Activated naive CD8-positive, alpha-beta T cell (primary cell): Measurements from ENCODE around the gene UQCRC2.

Source experiments
- H3K27ac Mint-ChIP-seq: one replicate; pipeline ENCODE4 v1.8.0; 2021; ENCODE audit warnings: mixed read lengths
- H3K27me3 Mint-ChIP-seq: one replicate; pipeline ENCODE4 v1.8.0; 2021; ENCODE audit warnings: mixed read lengths
- H3K36me3 Mint-ChIP-seq: one replicate; pipeline ENCODE4 v1.8.0; 2021; ENCODE audit warnings: mixed read lengths
- H3K4me1 Mint-ChIP-seq: one replicate; pipeline ENCODE4 v1.8.0; 2021; ENCODE audit warnings: low read depth, mixed read lengths
- H3K4me3 Mint-ChIP-seq: one replicate; pipeline ENCODE4 v1.8.0; 2021; ENCODE audit warnings: mild to moderate bottlenecking, mixed read lengths
- H3K9me3 Mint-ChIP-seq: one replicate; pipeline ENCODE4 v1.8.0; 2021; ENCODE audit warnings: low read depth, mixed read lengths

Gene UQCRC2

DNA sequence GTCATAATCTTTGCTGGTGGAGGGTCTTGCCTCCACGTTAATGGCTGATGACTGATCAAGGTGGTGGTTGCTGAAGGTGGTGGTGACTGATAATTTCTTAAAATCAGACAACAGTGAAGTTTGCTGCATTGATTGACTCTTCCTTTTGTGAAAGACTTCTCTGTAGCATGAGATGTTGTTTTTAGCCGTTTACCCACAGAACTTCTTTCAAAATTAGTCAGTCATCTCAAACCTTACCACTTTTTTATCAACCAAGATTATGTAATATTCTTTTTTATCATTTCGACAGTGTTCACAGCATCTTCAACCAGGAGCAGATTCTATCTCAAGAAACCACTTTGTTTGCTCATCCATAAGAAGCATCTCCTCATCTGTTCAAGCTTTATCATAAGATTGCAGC, 5.9 kb downstream of the UQCRC2 start:
- Mint-ChIP-seq H3K27ac (peak overlapping the region; percentile 36), H3K4me1 (peaks cover 35% of the 10 kb centered on the region), H3K4me3 (no peak overlapping the region), H3K36me3 (peaks cover 12% of the 10 kb centered on the region), H3K27me3 (no peaks in the 10 kb centered on the region), H3K9me3 (no peaks in the 10 kb centered on the region)

GRCh38 chr16:21962475-21962874, 9.3 kb downstream of the UQCRC2 start:
- Mint-ChIP-seq H3K36me3 (peaks cover 15% of the 10 kb centered on the region), H3K27ac (no peak overlapping the region)

DNA sequence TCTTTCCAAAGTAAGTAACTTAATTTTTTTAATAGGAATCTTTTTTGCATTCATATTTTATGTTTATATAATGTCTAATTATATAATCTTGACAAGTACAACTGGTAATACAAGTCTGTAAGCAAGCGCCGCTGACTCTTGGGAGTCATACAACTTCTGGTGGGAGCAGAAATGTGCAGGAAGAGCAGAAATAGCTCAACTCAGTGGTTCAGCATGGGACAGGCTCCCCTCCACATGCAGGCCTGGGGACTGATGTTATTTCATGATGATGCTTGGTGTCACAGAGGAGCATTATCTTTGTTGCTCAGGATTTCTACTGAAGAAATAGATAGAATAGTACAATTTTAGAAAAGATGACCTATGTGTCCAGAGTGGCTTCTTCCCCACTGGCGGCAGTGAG, 10.7 kb downstream of the UQCRC2 start:
- Mint-ChIP-seq H3K4me3 (no peak overlapping the region), H3K27ac (no peak overlapping the region), H3K36me3 (peaks cover 12% of the 10 kb centered on the region), H3K27me3 (no peaks in the 10 kb centered on the region), H3K9me3 (no peaks in the 10 kb centered on the region), H3K4me1 (peaks cover 8% of the 10 kb centered on the region)

More at GRCh38 chr16:21962475-21962874, 9.3 kb downstream of the UQCRC2 start:
- Mint-ChIP-seq H3K27me3 (no peaks in the 10 kb centered on the region), H3K4me3 (no peak overlapping the region), H3K4me1 (peaks cover 13% of the 10 kb centered on the region), H3K9me3 (no peaks in the 10 kb centered on the region)

GRCh38 chr16:21964353-21964752, 11.2 kb downstream of the UQCRC2 start:
- H3K36me3 Mint-ChIP-seq = peaks cover 12% of the 10 kb centered on the region

DNA sequence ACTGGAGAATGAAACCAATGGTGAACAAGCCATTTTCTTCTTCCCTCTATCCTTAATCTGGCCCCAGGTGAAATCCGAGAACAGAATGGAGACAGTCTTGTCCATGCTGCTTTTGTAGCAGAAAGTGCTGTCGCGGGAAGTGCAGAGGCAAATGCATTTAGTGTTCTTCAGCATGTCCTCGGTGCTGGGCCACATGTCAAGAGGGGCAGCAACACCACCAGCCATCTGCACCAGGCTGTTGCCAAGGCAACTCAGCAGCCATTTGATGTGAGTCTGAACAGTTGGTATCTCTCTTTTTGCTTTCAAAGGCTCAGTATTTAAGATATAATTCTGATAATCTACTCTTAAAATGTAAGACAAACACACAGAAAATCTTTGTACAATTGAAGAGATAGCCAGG, 18.7 kb downstream of the UQCRC2 start:
- Mint-ChIP-seq H3K27ac (no peak overlapping the region), H3K4me3 (no peak overlapping the region), H3K27me3 (no peaks in the 10 kb centered on the region), H3K9me3 (no peaks in the 10 kb centered on the region), H3K36me3 (no peaks in the 10 kb centered on the region), H3K4me1 (no peaks in the 10 kb centered on the region)

More at GRCh38 chr16:21964353-21964752, 11.2 kb downstream of the UQCRC2 start:
- no peak overlapping the region for H3K27ac Mint-ChIP-seq
- no peaks in the 10 kb centered on the region for H3K9me3 Mint-ChIP-seq
- H3K4me3 Mint-ChIP-seq = no peak overlapping the region
- no peaks in the 10 kb centered on the region for H3K27me3 Mint-ChIP-seq
- H3K4me1 Mint-ChIP-seq = peaks cover 5% of the 10 kb centered on the region

DNA sequence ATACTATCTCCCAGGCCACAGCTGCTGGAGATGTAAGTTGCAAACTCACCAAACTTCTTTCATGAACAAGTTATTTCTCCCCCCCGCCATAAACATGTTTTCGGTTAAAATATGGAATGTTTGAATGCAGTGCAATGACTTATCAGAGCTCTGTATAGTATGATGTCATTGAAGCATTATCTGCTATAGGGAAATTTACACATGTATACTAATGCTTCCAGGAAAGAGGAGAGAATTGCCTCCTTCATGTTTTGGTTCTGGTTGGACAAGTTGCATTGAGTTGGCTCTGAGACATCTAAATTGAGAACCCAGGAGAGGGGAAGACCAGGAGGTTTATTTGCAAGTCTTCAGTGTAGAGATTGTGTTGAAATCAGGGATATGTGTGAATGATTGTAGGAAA, 20.8 kb downstream of the UQCRC2 start:
- Mint-ChIP-seq H3K4me1 (no peaks in the 10 kb centered on the region), H3K27ac (no peak overlapping the region), H3K36me3 (peaks cover 2% of the 10 kb centered on the region), H3K9me3 (no peaks in the 10 kb centered on the region), H3K4me3 (no peak overlapping the region), H3K27me3 (no peaks in the 10 kb centered on the region)

DNA sequence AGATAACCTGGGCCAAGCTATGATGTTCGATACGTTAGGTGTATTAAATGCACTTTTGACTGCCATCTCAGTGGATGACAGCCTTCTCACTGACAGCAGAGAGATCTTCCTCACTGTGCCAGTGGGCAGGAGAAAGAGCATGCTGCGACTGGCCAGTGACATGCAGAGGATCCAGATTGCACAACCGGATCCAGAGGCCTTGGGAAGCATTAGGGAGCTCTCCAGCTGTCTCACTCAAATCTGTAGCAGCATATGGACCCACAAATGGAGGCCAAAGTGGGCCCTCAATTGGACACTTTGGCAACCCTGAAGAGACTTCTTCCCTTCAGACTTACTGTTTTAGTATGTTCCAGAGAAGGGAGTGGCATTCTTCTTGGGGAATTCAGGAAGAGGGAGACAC, 26.9 kb downstream of the UQCRC2 start:
- Mint-ChIP-seq H3K27ac (no peak overlapping the region), H3K27me3 (no peaks in the 10 kb centered on the region), H3K4me1 (no peaks in the 10 kb centered on the region), H3K4me3 (no peak overlapping the region), H3K9me3 (no peaks in the 10 kb centered on the region), H3K36me3 (peaks cover 9% of the 10 kb centered on the region)

DNA sequence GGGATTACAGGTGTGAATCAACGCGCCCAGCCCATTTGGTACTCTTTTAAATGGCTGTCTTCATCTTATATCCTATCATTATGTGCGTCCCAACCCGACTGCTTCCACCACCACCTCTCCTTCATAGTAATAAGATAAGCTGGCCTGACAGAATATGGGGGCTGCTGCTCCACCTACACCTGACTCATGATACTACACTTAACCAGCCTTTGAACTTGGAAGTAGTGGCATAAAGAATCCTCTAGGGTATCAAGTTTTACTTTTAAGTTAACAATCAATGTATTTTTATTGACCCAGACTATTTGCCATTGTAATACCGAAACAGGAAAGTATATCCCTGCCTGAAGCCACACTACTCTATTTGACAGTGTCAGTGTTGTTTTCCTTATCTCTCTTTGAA, 28.9 kb downstream of the UQCRC2 start:
- no peaks in the 10 kb centered on the region for H3K4me1 Mint-ChIP-seq
- H3K27me3 Mint-ChIP-seq = no peaks in the 10 kb centered on the region
- no peaks in the 10 kb centered on the region for H3K9me3 Mint-ChIP-seq
- H3K36me3 Mint-ChIP-seq = peaks cover 11% of the 10 kb centered on the region
- no peak overlapping the region for H3K4me3 Mint-ChIP-seq
- peak overlapping the region; percentile 16 for H3K27ac Mint-ChIP-seq

DNA sequence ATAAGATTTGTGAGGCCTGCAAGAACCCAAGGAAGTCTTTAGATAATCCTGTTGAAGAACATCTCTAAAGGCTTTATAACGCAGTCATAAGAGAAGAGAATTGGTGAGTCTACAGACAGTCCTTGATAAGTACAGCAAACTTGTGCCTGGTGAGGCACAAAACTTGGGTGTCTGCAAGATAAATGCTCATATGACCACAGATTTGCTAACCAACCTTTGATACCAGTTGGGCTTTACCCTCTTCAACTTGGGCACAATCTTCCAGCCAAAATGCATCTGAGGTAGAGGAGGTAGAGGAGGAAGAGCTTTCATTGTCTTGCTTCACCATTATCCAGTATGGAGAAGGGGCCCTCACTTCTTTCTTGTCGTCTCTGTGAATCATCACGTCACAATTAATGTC, 30.9 kb downstream of the UQCRC2 start:
- Mint-ChIP-seq H3K4me1 (no peaks in the 10 kb centered on the region), H3K9me3 (no peaks in the 10 kb centered on the region), H3K27me3 (no peaks in the 10 kb centered on the region), H3K4me3 (no peak overlapping the region), H3K36me3 (peaks cover 8% of the 10 kb centered on the region), H3K27ac (no peak overlapping the region)

DNA sequence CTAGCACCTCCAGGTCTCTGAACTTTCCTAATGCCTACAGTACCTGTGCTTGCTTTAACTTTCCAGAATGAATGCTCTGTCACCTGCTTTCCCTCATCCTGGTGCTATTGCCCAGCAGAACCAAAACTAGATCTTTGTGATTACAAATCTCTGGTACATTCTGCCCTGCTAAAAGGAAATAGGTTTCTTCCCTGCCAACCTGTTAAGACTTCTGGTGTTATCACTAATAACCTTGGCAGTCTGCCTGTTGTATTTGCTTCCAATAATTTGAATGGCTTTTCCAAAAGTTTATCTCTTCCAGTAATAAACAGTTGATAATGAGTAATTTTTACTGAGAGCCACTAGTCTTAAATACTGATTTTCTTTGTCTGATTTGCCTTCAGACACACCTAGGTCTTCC, 32.4 kb downstream of the UQCRC2 start:
- Mint-ChIP-seq H3K27me3 (no peaks in the 10 kb centered on the region), H3K9me3 (no peaks in the 10 kb centered on the region), H3K27ac (peak overlapping the region; percentile 41), H3K36me3 (peaks cover 7% of the 10 kb centered on the region), H3K4me1 (no peaks in the 10 kb centered on the region), H3K4me3 (no peak overlapping the region)

- peaks cover 5% of the 10 kb centered on the region for H3K4me1 Mint-ChIP-seq
- H3K4me3 Mint-ChIP-seq = no peak overlapping the region
- H3K9me3 Mint-ChIP-seq = no peaks in the 10 kb centered on the region
- no peak overlapping the region for H3K27ac Mint-ChIP-seq
- peaks cover 7% of the 10 kb centered on the region for H3K36me3 Mint-ChIP-seq
- no peaks in the 10 kb centered on the region for H3K27me3 Mint-ChIP-seq
These were observed 33.6 kb downstream of the UQCRC2 start for GRCh38 chr16:21986692-21987246.

DNA sequence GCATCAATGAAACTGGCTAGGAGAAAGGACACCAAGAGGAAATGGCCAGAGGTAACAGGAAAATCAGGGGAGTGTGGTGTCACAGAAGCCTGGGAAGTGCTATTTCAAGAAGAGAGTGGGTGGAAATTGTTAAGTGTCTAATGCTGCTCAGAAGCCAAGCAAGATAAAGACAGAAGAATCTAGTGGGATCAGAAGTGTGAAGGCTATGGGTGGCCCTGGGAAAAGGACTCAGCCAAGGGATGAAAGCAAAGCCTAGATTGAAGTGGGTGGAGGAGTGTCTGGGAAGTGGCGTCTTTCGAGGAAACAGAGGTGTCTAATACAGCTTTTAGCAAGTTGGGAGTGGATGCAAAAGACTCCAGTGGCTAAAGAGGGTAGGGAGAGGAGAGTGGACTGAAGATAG, 34.3 kb downstream of the UQCRC2 start:
- H3K36me3 Mint-ChIP-seq = peaks cover 7% of the 10 kb centered on the region
- H3K4me3 Mint-ChIP-seq = no peak overlapping the region
- H3K27me3 Mint-ChIP-seq = no peaks in the 10 kb centered on the region
- H3K27ac Mint-ChIP-seq = peak overlapping the region; percentile 23
- H3K9me3 Mint-ChIP-seq = no peaks in the 10 kb centered on the region
- H3K4me1 Mint-ChIP-seq = peaks cover 8% of the 10 kb centered on the region

DNA sequence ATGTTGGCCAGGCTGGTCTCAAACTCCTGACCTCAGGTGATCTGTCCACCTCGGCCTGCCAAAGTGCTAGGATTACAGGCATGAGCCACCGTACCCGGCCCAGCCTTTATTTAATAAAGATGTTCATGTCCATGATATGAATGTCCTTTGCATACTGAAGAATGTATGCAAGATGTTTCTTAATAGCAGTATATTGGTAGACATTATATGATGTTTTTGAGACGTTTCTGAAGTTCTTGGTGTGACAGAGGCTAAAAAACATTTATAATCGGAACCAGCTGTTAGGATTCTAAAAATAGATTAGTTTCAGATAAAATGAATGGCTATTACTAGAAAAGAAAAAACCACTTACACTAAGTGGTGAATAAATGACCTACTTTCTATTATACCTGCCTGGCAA, 36.0 kb downstream of the UQCRC2 start:
- Mint-ChIP-seq H3K4me3 (no peak overlapping the region), H3K27ac (no peak overlapping the region), H3K4me1 (peaks cover 8% of the 10 kb centered on the region), H3K9me3 (no peaks in the 10 kb centered on the region), H3K27me3 (no peaks in the 10 kb centered on the region), H3K36me3 (peaks cover 2% of the 10 kb centered on the region)

GRCh38 chr16:21989751-21990150, 36.6 kb downstream of the UQCRC2 start:
- H3K27me3 Mint-ChIP-seq = no peaks in the 10 kb centered on the region
- peaks cover 8% of the 10 kb centered on the region for H3K4me1 Mint-ChIP-seq
- no peak overlapping the region for H3K4me3 Mint-ChIP-seq
- H3K27ac Mint-ChIP-seq = no peak overlapping the region
- peaks cover 2% of the 10 kb centered on the region for H3K36me3 Mint-ChIP-seq
- no peaks in the 10 kb centered on the region for H3K9me3 Mint-ChIP-seq

DNA sequence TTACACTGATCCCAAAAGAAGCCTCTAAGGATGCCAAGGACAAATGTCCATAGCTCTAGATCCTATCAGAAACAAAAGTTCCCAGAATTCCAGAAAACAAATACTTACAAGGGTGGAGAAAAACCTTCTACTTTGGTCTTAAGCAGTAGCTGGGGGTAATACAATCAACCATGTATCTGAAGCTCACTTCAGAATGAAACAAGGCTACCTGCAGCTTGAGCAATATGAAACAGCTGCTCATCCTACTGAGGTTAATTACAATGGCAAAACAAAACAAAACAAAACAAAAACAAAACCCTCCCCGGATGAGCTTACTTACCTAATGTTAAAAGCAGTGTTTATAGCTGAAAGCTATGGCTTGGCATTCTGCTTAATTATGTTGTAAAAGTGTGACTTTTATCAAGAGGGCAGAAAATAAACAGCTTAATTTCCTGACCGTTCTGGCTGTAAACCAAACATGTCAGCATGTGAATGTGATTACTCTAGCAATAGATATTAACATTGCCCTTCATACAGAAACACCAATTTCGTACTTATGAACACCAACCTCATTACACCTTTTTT, 37.3 kb downstream of the UQCRC2 start:
- H3K4me1 Mint-ChIP-seq = peaks cover 8% of the 10 kb centered on the region
- H3K4me3 Mint-ChIP-seq = no peak overlapping the region
- peaks cover 2% of the 10 kb centered on the region for H3K36me3 Mint-ChIP-seq
- no peaks in the 10 kb centered on the region for H3K27me3 Mint-ChIP-seq
- no peaks in the 10 kb centered on the region for H3K9me3 Mint-ChIP-seq
- no peak overlapping the region for H3K27ac Mint-ChIP-seq

- Mint-ChIP-seq H3K9me3 (no peaks in the 10 kb centered on the region), H3K4me1 (peaks cover 8% of the 10 kb centered on the region), H3K36me3 (peaks cover 1% of the 10 kb centered on the region), H3K4me3 (no peak overlapping the region), H3K27me3 (no peaks in the 10 kb centered on the region), H3K27ac (no peak overlapping the region)
These were observed 38.5 kb downstream of the UQCRC2 start for GRCh38 chr16:21991621-21992020.
